NB4 (cell line): ENCODE results near the gene PTGER1.

ENCODE experiments used
- MYC ChIP-seq: IDR thresholded peaks from 2 replicates; pipeline ENCODE4 v1.6.1; 2011; ENCODE audit warnings: low read depth, low read length
- POLR2A ChIP-seq: IDR thresholded peaks from 2 replicates; pipeline ENCODE4 v1.6.1; 2011; ENCODE audit warnings: mild to moderate bottlenecking; ENCODE audit not compliant: insufficient read length; ENCODE audit errors: extremely low read depth
- TF ChIP-seq, protein P1 (sequence below): IDR thresholded peaks from one replicate; pipeline ENCODE4 v1.5.1; 2012; ENCODE audit warnings: low read depth, low read length
- TF ChIP-seq, protein P2 (sequence below): IDR thresholded peaks from 2 replicates; pipeline ENCODE4 v1.6.1; 2011; ENCODE audit warnings: low read depth, low read length

DNA sequence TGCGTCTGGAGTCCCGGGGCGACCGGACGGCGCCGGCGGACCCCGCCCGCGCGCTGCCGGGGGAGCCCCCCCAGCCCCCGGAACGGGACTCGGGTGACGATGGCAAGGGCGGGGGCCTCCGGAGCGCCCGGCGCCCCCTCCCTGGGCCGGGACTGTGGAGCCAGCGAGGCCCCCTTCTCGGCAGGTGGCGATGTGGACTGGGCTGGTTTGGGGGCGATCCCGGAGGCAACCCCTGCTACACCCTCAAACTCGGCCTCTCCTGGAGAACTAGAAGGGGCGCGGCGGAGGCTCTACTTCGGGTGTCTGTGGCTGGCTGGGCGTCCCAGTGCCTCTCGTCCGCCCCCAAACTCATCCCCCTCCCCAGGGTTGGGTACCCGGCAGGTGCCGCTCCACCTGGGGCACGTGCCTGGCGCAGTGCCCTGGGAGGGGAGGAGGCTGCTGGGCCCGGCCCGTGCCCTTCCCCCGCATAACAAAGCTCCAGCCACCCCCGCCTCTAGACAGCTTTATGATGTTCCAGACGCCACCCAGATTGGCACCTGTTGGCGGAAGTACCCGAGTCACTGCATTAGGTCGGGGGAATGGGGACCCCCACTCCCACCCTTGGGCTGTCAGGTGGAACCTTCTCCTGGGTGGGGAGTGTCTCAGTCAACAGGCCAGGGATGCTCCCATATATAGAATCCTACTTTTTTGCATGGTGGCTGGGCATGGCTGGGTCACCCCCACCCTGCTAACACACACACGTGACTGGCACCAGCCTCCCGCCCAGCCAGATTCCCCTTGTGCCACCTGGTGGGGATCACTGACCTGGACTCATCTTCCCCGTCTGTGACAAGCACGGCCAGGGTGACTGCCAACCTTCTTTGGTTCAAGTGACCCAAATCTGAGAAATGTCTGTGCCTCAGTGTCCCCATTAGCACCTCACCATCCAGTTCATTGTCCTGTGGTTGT, 41.3 kb downstream of the PTGER1 start:
- TF ChIP-seq, protein P1, sequence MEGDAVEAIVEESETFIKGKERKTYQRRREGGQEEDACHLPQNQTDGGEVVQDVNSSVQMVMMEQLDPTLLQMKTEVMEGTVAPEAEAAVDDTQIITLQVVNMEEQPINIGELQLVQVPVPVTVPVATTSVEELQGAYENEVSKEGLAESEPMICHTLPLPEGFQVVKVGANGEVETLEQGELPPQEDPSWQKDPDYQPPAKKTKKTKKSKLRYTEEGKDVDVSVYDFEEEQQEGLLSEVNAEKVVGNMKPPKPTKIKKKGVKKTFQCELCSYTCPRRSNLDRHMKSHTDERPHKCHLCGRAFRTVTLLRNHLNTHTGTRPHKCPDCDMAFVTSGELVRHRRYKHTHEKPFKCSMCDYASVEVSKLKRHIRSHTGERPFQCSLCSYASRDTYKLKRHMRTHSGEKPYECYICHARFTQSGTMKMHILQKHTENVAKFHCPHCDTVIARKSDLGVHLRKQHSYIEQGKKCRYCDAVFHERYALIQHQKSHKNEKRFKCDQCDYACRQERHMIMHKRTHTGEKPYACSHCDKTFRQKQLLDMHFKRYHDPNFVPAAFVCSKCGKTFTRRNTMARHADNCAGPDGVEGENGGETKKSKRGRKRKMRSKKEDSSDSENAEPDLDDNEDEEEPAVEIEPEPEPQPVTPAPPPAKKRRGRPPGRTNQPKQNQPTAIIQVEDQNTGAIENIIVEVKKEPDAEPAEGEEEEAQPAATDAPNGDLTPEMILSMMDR = no peak
- TF ChIP-seq, protein P2, sequence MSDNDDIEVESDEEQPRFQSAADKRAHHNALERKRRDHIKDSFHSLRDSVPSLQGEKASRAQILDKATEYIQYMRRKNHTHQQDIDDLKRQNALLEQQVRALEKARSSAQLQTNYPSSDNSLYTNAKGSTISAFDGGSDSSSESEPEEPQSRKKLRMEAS = no peak
- TF ChIP-seq POLR2A = no peak
- no peak for TF ChIP-seq MYC
